GM12878 (cell line): Measurements from ENCODE around the gene XIAP. TPM values are rescaled to one million over a fixed set of nuclear protein-coding genes. Genes with fewer than 3 reads are reported as not detected.
A peak's percentile ranks its signal among the peaks of the same experiment; 100 is the strongest.

Experiments used
- ATAC-seq: fragments of 200-7000 bp; cut with Tn5 transposase; 3 replicates; pipeline ENCODE4 v1.9.1; 2020; ENCODE audit warnings: mild to moderate bottlenecking, moderate library complexity
- BruUV-seq: library from RNA; stranded (reverse); fragments of 400-500 nt; replicated peaks from 2 replicates; lab custom pipeline; 2021; lab: Mats Ljungman, UMichigan
- CTCF ChIA-PET: fragments of 300-600 bp; sonication (Branson Sonifier 250); formaldehyde crosslinking; extraction: SDS; loops from one replicate; lab custom pipeline; 2021; ENCODE audit warnings: inconsistent platforms; lab: Yijun Ruan, JAX
- POLR2A ChIA-PET: fragments of 350-600 bp; formaldehyde crosslinking; extraction: SDS; loops from one replicate; lab custom pipeline; 2021; ENCODE audit warnings: inconsistent platforms; lab: Charles Lee
- RAD21 ChIA-PET: fragments of 300-600 bp; sonication (Branson Sonifier 250); formaldehyde crosslinking; loops from one replicate; lab custom pipeline; 2023; ENCODE audit warnings: antibody characterized with exemption; ENCODE audit not compliant: unreplicated experiment; lab: Charles Lee
- SMC1A ChIA-PET: fragments of 300-600 bp; sonication (Branson Sonifier 250); formaldehyde crosslinking; loops from one replicate; lab custom pipeline; 2023; ENCODE audit not compliant: unreplicated experiment, uncharacterized antibody; lab: Charles Lee
- DNase-seq: peaks from one replicate; pipeline ENCODE4 v3.0.0-alpha.2; 2011; ENCODE audit warnings: low read depth, low spot score
- FAIRE-seq: peaks from 3 replicates; lab custom pipeline; 2011; peaks lifted over from hg19 to GRCh38; lab: Jason Lieb, UNC
- H2AFZ ChIP-seq: 2 replicates; pipeline ENCODE4 v1.6.0; 2011; ENCODE audit warnings: low read depth, low read length, control low read depth; ENCODE audit not compliant: control insufficient read depth
- H3K27ac ChIP-seq: 2 replicates; pipeline ENCODE4 v1.5.1; 2011; ENCODE audit warnings: control low read depth; ENCODE audit not compliant: control insufficient read depth, insufficient read depth
- H3K27me3 ChIP-seq, 2 experiments: replicated peaks in 1 of 2; 2 replicates each; pipeline versions ENCODE4 v1.6.0 to v1.6.1; 2011; ENCODE audit warnings: low read length in 1 of 2; ENCODE audit not compliant: control insufficient read depth in 2 of 2, insufficient read depth in 2 of 2
- H3K36me3 ChIP-seq, 2 experiments: 2 replicates each; pipeline ENCODE4 v1.5.1; 2011; ENCODE audit warnings: low read length in 1 of 2; ENCODE audit not compliant: control insufficient read depth in 2 of 2, insufficient read depth in 2 of 2
- H3K4me1 ChIP-seq: 2 replicates; pipeline ENCODE4 v1.6.1; 2011; ENCODE audit warnings: mild to moderate bottlenecking, low read length, moderate library complexity, mixed read lengths; ENCODE audit not compliant: control insufficient read depth, insufficient read depth
- H3K4me2 ChIP-seq: 2 replicates; pipeline ENCODE4 v1.6.0; 2011; ENCODE audit warnings: control low read depth; ENCODE audit not compliant: control insufficient read depth, insufficient read depth
- H3K4me3 ChIP-seq: fragments of 200-600 bp; sonication (generic); 2 replicates; pipeline ENCODE4 v1.5.1; 2016
- H3K79me2 ChIP-seq: 2 replicates; pipeline ENCODE4 v1.6.0; 2011; ENCODE audit warnings: low read length; ENCODE audit not compliant: control insufficient read depth, insufficient read depth
- H3K9ac ChIP-seq: 2 replicates; pipeline ENCODE4 v1.8.0; 2011; ENCODE audit warnings: low read length, control low read depth, mixed read lengths; ENCODE audit not compliant: control insufficient read depth, insufficient read depth
- H3K9me3 ChIP-seq: replicated peaks from 3 replicates; pipeline ENCODE4 v1.5.1; 2011; ENCODE audit warnings: mild to moderate bottlenecking, low read length; ENCODE audit not compliant: control insufficient read depth, insufficient read depth
- H4K20me1 ChIP-seq: 2 replicates; pipeline ENCODE4 v1.6.0; 2011; ENCODE audit not compliant: control insufficient read depth, insufficient read depth
- ATF7 ChIP-seq: fragments of 450-650 bp; IDR thresholded peaks from 2 replicates; pipeline ENCODE4 v1.6.1; 2016; ENCODE audit warnings: low read depth, mild to moderate bottlenecking
- CBX5 ChIP-seq: sonication (generic); IDR thresholded peaks from 2 replicates; pipeline ENCODE4 v1.6.1; 2016; ENCODE audit warnings: low read depth, moderate library complexity, mild to moderate bottlenecking, inconsistent platforms
- E2F4 ChIP-seq: IDR thresholded peaks from 2 replicates; pipeline ENCODE4 v1.6.1; 2012; ENCODE audit warnings: low read depth, low read length, improper control_type of control experiment
- NBN ChIP-seq: fragments of 450-650 bp; IDR thresholded peaks from 2 replicates; pipeline ENCODE4 v1.6.1; 2016
- POU2F2 ChIP-seq: IDR thresholded peaks from 3 replicates; pipeline ENCODE4 v1.6.1; 2011; ENCODE audit warnings: low read depth, mild to moderate bottlenecking, low read length, borderline replicate concordance
- RELB ChIP-seq: fragments of 450-650 bp; IDR thresholded peaks from 2 replicates; pipeline ENCODE4 v1.6.1; 2017; ENCODE audit warnings: low read depth, mild to moderate bottlenecking, moderate library complexity
- SKIL ChIP-seq: fragments of 450-650 bp; IDR thresholded peaks from 2 replicates; pipeline ENCODE4 v1.6.1; 2017; ENCODE audit warnings: mild to moderate bottlenecking, low read depth, inconsistent platforms; ENCODE audit not compliant: poor library complexity, severe bottlenecking
- ZBED1 ChIP-seq: IDR thresholded peaks from 2 replicates; pipeline ENCODE4 v1.6.1; 2016; ENCODE audit warnings: borderline replicate concordance
- ZBTB33 ChIP-seq: fragments of 450-650 bp; IDR thresholded peaks from 2 replicates; pipeline ENCODE4 v1.6.1; 2017; ENCODE audit warnings: mild to moderate bottlenecking
- WGBS: methylation state at CpG from one replicate; pipeline ENCODE4 v1.1.6; 2016; ENCODE audit warnings: low lambda C conversion rate; ENCODE audit not compliant: insufficient replicate concordance, insufficient coverage; ENCODE audit errors: missing lambda C conversion rate; 5-methylcytosine and 5-hydroxymethylcytosine counted together
- in situ Hi-C: fragments of 300-500 bp; cut with MboI; formaldehyde crosslinking; loops from 9 replicates; pipeline ENCODE4 v1.14.3; 2018; ENCODE audit warnings: mixed read lengths
- intact Hi-C: fragments of 100-400 bp; cut with micrococcal nuclease; formaldehyde crosslinking; loops from one replicate; pipeline ENCODE4 v1.14.2; 2022; ENCODE audit not compliant: unreplicated experiment
- polyA plus RNA-seq, 11 experiments: library from polyadenylated mRNA; depleted of rRNA in 4 of 11; unstranded in 6 of 11; stranded (reverse) in 5 of 11; fragments of >200 nt; fragmentation: Nextera tagmentation in 4 of 11; fragmentation: Illumina TruSeq in 1 of 11; extraction: Ambion mirVana in 4 of 11; extraction: Trizol in 1 of 11; gene quantifications; 1 replicate in 1 of 11; 2 replicates in 10 of 11; pipeline versions ENCODE4 v1.2.1 to v1.2.3, GENCODE V29; 2011 to 2016; ENCODE audit warnings: inconsistent platforms in 2 of 11, missing spikeins in 2 of 11, low read depth in 1 of 11
- total RNA-seq, 4 experiments: library from RNA; depleted of rRNA in 3 of 4; stranded (reverse); fragments of >200 nt in 3 of 4; fragmentation: Illumina TruSeq in 1 of 4; extraction: Trizol in 1 of 4; gene quantifications; 2 replicates each; pipeline versions ENCODE4 v1.2.1 to v1.2.3, GENCODE V29; 2013 to 2021

XIAP gene
- total and polyA plus RNA-seq, 10 of the 15 experiments (the other 5 are each of a cell fraction or from before 2014, with no cell fraction given) = 3.3 to 21.1 (median 14.5) TPM

- no peak for TF ChIP-seq POU2F2
- TF ChIP-seq, all 136 proteins: peak for 0
- Histone ChIP-seq H3K36me3 (no peaks in the 10 kb centered on the region; a peak in 1 of 4 replicates), H3K4me3 (no peak overlapping the region), H3K27ac (no peak overlapping the region), H3K4me1 (no peaks in the 10 kb centered on the region), H3K79me2 (no peaks in the 10 kb centered on the region), H3K9me3 (no peaks in the 10 kb centered on the region), H3K4me2 (no peak overlapping the region), H4K20me1 (no peaks in the 10 kb centered on the region), H3K27me3 (no peaks in the 10 kb centered on the region), H2AFZ (no peak overlapping the region), H3K9ac (no peak overlapping the region)
- ChIA-PET POLR2A (no interaction called here), CTCF (no interaction called here), SMC1A (no interaction called here), RAD21 (no interaction called here)
- ATAC-seq (no peak), FAIRE-seq (no peak), DNase-seq (no peak)
- BruUV-seq = no TSS peak
- in situ Hi-C loops (no loop called here), intact Hi-C loops (no loop called here)
- 46% methylated on average over 2 of the region's 2 CpGs for WGBS
Measured at GRCh38 chrX:123905332-123905731, 45.5 kb downstream of the XIAP start.

GRCh38 chrX:123906557-123907316, 46.9 kb downstream of the XIAP start:
- H3K36me3 ChIP-seq = no peaks in the 10 kb centered on the region; a peak in 1 of 4 replicates
- no peaks in the 10 kb centered on the region for H3K27me3 ChIP-seq
- H3K27ac ChIP-seq = no peak overlapping the region
- H3K4me3 ChIP-seq = no peak overlapping the region
- H4K20me1 ChIP-seq = no peaks in the 10 kb centered on the region
- ChIA-PET CTCF (interaction anchor here (1.2 kb wide), 1 partner anchor 10 kb away, joined by 3 read pairs; no protein-coding TSS in a partner anchor), POLR2A (no interaction called here), RAD21 (no interaction called here), SMC1A (no interaction called here)
- H3K4me2 ChIP-seq = no peak overlapping the region
- in situ Hi-C loops = no loop called here
- H3K9ac ChIP-seq = no peak overlapping the region
- WGBS = 54% methylated on average over 8 of the region's 8 CpGs
- no peak for DNase-seq
- BruUV-seq = no TSS peak
- no peaks in the 10 kb centered on the region for H3K4me1 ChIP-seq
- no peak overlapping the region for H2AFZ ChIP-seq
- FAIRE-seq = peak; percentile 75
- no peaks in the 10 kb centered on the region for H3K9me3 ChIP-seq
- no peak for ATAC-seq
- no peaks in the 10 kb centered on the region for H3K79me2 ChIP-seq
- intact Hi-C loops = no loop called here
- no peak for TF ChIP-seq RELB
- TF ChIP-seq CBX5 = no peak
- no peak for TF ChIP-seq SKIL
- TF ChIP-seq ZBTB33 = no peak
- no peak for TF ChIP-seq E2F4
- no peak for TF ChIP-seq ATF7
- no peak for TF ChIP-seq ZBED1
- TF ChIP-seq NBN = no peak
